Stomach (tissue), 4 donors: ENCODE data around the gene PLS1.
"Not testable (repeated sequence)": the region's sequence is repeated elsewhere in the genome, so short reads cannot be mapped to it uniquely, and the experiment has no call there.

Experiments used
- CTCF ChIP-seq, 7 experiments: fragments of 450-650 bp in 4 of 7; fragments of 200-600 bp in 3 of 7; sonication (generic) in 3 of 7; IDR thresholded peaks; one replicate each; pipeline ENCODE4 v1.5.1; 2016 to 2019; ENCODE audit warnings: antibody characterized with exemption in 7 of 7, control low read depth in 2 of 7, mild to moderate bottlenecking in 1 of 7
- POLR2A ChIP-seq, 4 donors: fragments of 450-650 bp; IDR thresholded peaks; one replicate each; pipeline ENCODE4 v1.6.1; 2016; ENCODE audit warnings: antibody characterized with exemption in 4 of 4, control low read depth in 2 of 4, mild to moderate bottlenecking in 1 of 4, moderate library complexity in 1 of 4
- POLR2AphosphoS5 ChIP-seq, 3 donors: sonication (generic); formaldehyde crosslinking; IDR thresholded peaks; one replicate each; pipeline ENCODE4 v1.6.1; 2016; ENCODE audit warnings: antibody characterized with exemption in 3 of 3

- not testable (repeated sequence) for TF ChIP-seq POLR2AphosphoS5, POLR2A, CTCF (IDR thresholded peaks at IDR 0.05)
These were observed 15.1 kb upstream of the PLS1 start for GRCh38 chr3:142581070-142581469.
